ENCODE data around the gene PIGQ.

GRCh38 chr16:535446-536405 is 34.0 kb upstream of the PIGQ start:
- TF ChIP-seq TAF1 (IDR thresholded peaks at IDR 0.05; ENCODE audit: borderline replicate concordance, low read depth, low read length) (no peak), POLR2A (IDR thresholded peaks at IDR 0.05; ENCODE audit: low read depth, low read length) (no peak), POLR2AphosphoS5 (IDR thresholded peaks at IDR 0.05; ENCODE audit: low read depth, low read length) (no peak)
